Lower lobe of right lung (tissue), 2 donors: ENCODE data around the gene C2orf78. TPM values are rescaled to one million over a fixed set of nuclear protein-coding genes. Genes with fewer than 3 reads are reported as not detected.
"Not testable (repeated sequence)": the region's sequence is repeated elsewhere in the genome, so short reads cannot be mapped to it uniquely, and the experiment has no call there.

Experiments
- ATAC-seq, 2 donors: fragments of 200-7000 bp; cut with Tn5 transposase; one replicate each; pipeline ENCODE4 v1.9.1; 2020 to 2022; ENCODE audit warnings: mild to moderate bottlenecking in 2 of 2, moderate library complexity in 2 of 2
- DNase-seq: peaks from one replicate; pipeline ENCODE4 v3.0.0-alpha.2; 2020
- H3K27ac ChIP-seq: fragments of 200-600 bp; one replicate; pipeline ENCODE4 v1.8.0; 2022
- H3K27me3 ChIP-seq: fragments of 200-600 bp; one replicate; pipeline ENCODE4 v1.8.0; 2022; ENCODE audit warnings: low read depth
- H3K36me3 ChIP-seq: fragments of 200-600 bp; one replicate; pipeline ENCODE4 v1.8.0; 2022; ENCODE audit warnings: mild to moderate bottlenecking
- H3K4me1 ChIP-seq: fragments of 200-600 bp; one replicate; pipeline ENCODE4 v1.8.0; 2022
- H3K4me3 ChIP-seq: fragments of 200-600 bp; one replicate; pipeline ENCODE4 v1.8.0; 2022; ENCODE audit warnings: mild to moderate bottlenecking
- H3K9me3 ChIP-seq: fragments of 200-600 bp; one replicate; pipeline ENCODE4 v1.8.0; 2022
- CTCF ChIP-seq: fragments of 200-600 bp; IDR thresholded peaks from one replicate; pipeline ENCODE4 v1.8.0; 2022; ENCODE audit warnings: antibody characterized with exemption, mild to moderate bottlenecking
- intact Hi-C: fragments of 100-400 bp; cut with DNase I; formaldehyde crosslinking; loops from one replicate; pipeline ENCODE4 v1.11.0; 2022
- total RNA-seq: library from RNA; stranded (reverse); fragmentation: NEBNext Ultra II Directional; extraction: Animal tissue kit (Norgen Biotek cat#: 25700); gene quantifications from one replicate; pipeline ENCODE4 v1.2.1, GENCODE V29; 2021
- donor health status: DM: no; HTN: yes; CAD: no; lungs with severe emphysema.

C2orf78 gene
- total RNA-seq, 1 donor from 2014 or later, result not detected

- TF ChIP-seq CTCF, result no peak
- Histone ChIP-seq H3K9me3 (no peaks in the 10 kb centered on the region), H3K27ac (no peak overlapping the region), H3K36me3 (peaks cover 60% of the 10 kb centered on the region), H3K4me1 (peaks cover 33% of the 10 kb centered on the region), H3K4me3 (no peak overlapping the region), H3K27me3 (peaks cover 4% of the 10 kb centered on the region)
- ATAC-seq (no peak), DNase-seq (no peak)
- intact Hi-C loops, result no loop called here
Observed at GRCh38 chr2:73776381-73776780, 7.6 kb upstream of the C2orf78 start.

- no peak overlapping the region for H3K4me3 ChIP-seq
- TF ChIP-seq CTCF, result no peak
- H3K27ac ChIP-seq, result no peak overlapping the region
- peaks cover 33% of the 10 kb centered on the region for H3K4me1 ChIP-seq
- peaks cover 4% of the 10 kb centered on the region for H3K27me3 ChIP-seq
- peaks cover 55% of the 10 kb centered on the region for H3K36me3 ChIP-seq
- intact Hi-C loops, result no loop called here
- no peak for ATAC-seq
- H3K9me3 ChIP-seq, result no peaks in the 10 kb centered on the region
- DNase-seq, result no peak
Observed at GRCh38 chr2:73776869-73777519, 7.0 kb upstream of the C2orf78 start.

- Histone ChIP-seq H3K27ac (peak overlapping the region; percentile 95), H3K4me3 (peak overlapping the region; percentile 95), H3K36me3 (peaks cover 35% of the 10 kb centered on the region), H3K4me1 (peaks cover 33% of the 10 kb centered on the region)
- intact Hi-C loops, ATAC-seq, H3K9me3 ChIP-seq, H3K27me3 ChIP-seq, DNase-seq: not testable (repeated sequence)
Observed at GRCh38 chr2:73778867-73779466, 5.0 kb upstream of the C2orf78 start.

- TF ChIP-seq CTCF, result peak; percentile 93
- Histone ChIP-seq H3K9me3 (no peaks in the 10 kb centered on the region), H3K36me3 (peaks cover 28% of the 10 kb centered on the region), H3K27ac (peak within 1 kb of the TSS; percentile 95), H3K4me1 (peaks cover 33% of the 10 kb centered on the region), H3K27me3 (peaks cover 4% of the 10 kb centered on the region), H3K4me3 (peak within 1 kb of the TSS; percentile 95)
- intact Hi-C loops, result no loop called here
- DNase-seq (peak; percentile 97), ATAC-seq (peak; percentile 100)
Observed at GRCh38 chr2:73779467-73780236, 4.3 kb upstream of the C2orf78 start, which contains the start of gene DUSP11. Gene DUSP11 (minus strand): TSS chr2:73780103. CDS start chr2:73779974, 129 bp downstream.

- Histone ChIP-seq H3K36me3 (peaks cover 23% of the 10 kb centered on the region), H3K4me1 (peaks cover 33% of the 10 kb centered on the region), H3K27ac (peak overlapping the region; percentile 95), H3K9me3 (no peaks in the 10 kb centered on the region), H3K4me3 (peak overlapping the region; percentile 95), H3K27me3 (peaks cover 4% of the 10 kb centered on the region)
- intact Hi-C loops, result no loop called here
- ATAC-seq (no peak), DNase-seq (no peak)
- TF ChIP-seq CTCF, result no peak
Observed at GRCh38 chr2:73780237-73780582, 3.8 kb upstream of the C2orf78 start.

- DNase-seq, H3K36me3 ChIP-seq, H3K27ac ChIP-seq, ATAC-seq, H3K4me3 ChIP-seq, H3K27me3 ChIP-seq, intact Hi-C loops, H3K9me3 ChIP-seq: not testable (repeated sequence)
- peaks cover 14% of the 10 kb centered on the region for H3K4me1 ChIP-seq
Observed at GRCh38 chr2:73783402-73783801, 581 bp upstream of the C2orf78 start.
